Measurements from ENCODE around the gene MAGED4.
"Not testable (repeated sequence)": the region's sequence is repeated elsewhere in the genome, so short reads cannot be mapped to it uniquely, and the experiment has no call there.

The MAGED4 gene

GRCh38 chrX:52184440-52185077, at the start of gene MAGED4:
TSS of gene MAGED4 (plus strand) at chrX:52184888. CDS start at chrX:52185923, 1,035 bp downstream.
- DNase-seq = not testable (repeated sequence)

GRCh38 chrX:52138830-52139544, 45.7 kb upstream of the MAGED4 start:
- peak; percentile 29 for DNase-seq

- no peak for DNase-seq
These were observed 45.2 kb upstream of the MAGED4 start for GRCh38 chrX:52139545-52139895.

GRCh38 chrX:52140020-52140419, 44.7 kb upstream of the MAGED4 start:
- no peak for DNase-seq

GRCh38 chrX:52150667-52151066, 34.0 kb upstream of the MAGED4 start:
- not testable (repeated sequence) for DNase-seq

- DNase-seq = not testable (repeated sequence)
These were observed 24.5 kb upstream of the MAGED4 start for GRCh38 chrX:52160140-52160539.

- DNase-seq = no peak
These were observed 17.8 kb upstream of the MAGED4 start for GRCh38 chrX:52166840-52167239.

- DNase-seq = not testable (repeated sequence)
These were observed 13.6 kb upstream of the MAGED4 start for GRCh38 chrX:52171055-52171454.

- DNase-seq = not testable (repeated sequence)
These were observed 378 bp downstream of the MAGED4 start for GRCh38 chrX:52185078-52185453.

- not testable (repeated sequence) for DNase-seq
These were observed 26.7 kb downstream of the MAGED4 start for GRCh38 chrX:52211405-52211804.

GRCh38 chrX:52213276-52213675, 28.6 kb downstream of the MAGED4 start:
- DNase-seq = no peak

GRCh38 chrX:52216541-52216940, 31.9 kb downstream of the MAGED4 start:
- no peak for DNase-seq

GRCh38 chrX:52217494-52218160, 32.9 kb downstream of the MAGED4 start:
- DNase-seq = no peak

GRCh38 chrX:52220936-52221335, 36.2 kb downstream of the MAGED4 start:
- DNase-seq = no peak
